ENCODE results near the gene HDGFL2.

DNA sequence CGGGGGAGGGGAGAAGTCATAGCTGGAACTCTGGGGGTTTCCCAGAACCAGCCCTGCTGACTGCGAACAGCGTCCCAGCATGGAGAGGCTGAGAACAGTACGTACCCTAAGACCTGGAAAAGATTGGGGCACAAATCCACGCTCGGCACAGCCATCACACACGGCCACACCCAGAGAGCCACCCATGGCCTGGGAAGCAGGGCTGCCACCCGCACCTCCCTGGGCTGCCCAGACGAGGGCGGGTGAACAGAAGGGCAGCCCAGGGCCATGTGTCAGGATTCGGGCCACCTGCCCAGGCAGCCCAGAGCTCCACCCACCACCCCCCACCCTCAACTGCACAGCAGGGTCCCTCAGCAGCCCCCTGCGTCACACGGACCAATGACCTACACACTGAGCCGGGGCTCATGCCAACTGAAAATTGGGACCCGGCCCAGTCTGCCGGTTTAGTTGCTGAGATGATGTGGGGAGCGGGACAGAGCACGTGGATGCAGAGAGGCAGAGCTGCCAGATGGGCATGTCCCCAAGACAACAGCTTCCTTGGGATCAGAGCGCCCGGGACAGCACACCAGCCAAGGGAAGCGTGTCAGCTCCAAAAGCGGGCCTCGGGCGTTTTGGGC, 23.0 kb upstream of the HDGFL2 start:
- no peak for TF ChIP-seq EZH2 (IDR thresholded peaks at IDR 0.05; ENCODE audit: insufficient read depth, low read length)
- TF ChIP-seq, protein P1, sequence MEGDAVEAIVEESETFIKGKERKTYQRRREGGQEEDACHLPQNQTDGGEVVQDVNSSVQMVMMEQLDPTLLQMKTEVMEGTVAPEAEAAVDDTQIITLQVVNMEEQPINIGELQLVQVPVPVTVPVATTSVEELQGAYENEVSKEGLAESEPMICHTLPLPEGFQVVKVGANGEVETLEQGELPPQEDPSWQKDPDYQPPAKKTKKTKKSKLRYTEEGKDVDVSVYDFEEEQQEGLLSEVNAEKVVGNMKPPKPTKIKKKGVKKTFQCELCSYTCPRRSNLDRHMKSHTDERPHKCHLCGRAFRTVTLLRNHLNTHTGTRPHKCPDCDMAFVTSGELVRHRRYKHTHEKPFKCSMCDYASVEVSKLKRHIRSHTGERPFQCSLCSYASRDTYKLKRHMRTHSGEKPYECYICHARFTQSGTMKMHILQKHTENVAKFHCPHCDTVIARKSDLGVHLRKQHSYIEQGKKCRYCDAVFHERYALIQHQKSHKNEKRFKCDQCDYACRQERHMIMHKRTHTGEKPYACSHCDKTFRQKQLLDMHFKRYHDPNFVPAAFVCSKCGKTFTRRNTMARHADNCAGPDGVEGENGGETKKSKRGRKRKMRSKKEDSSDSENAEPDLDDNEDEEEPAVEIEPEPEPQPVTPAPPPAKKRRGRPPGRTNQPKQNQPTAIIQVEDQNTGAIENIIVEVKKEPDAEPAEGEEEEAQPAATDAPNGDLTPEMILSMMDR (IDR thresholded peaks at IDR 0.05; ENCODE audit: insufficient read depth, low read depth, low read length), result no peak
